Mesothelial cell of epicardium (in vitro differentiated cells): Measurements from ENCODE around the gene GAGE10. TPM values are rescaled to one million over a fixed set of nuclear protein-coding genes. Genes with fewer than 3 reads are reported as not detected.

ENCODE experiments used
- DNase-seq, 2 experiments: peaks; one replicate each; pipeline ENCODE4 v3.0.0; 2021; ENCODE audit warnings: low spot score in 2 of 2; ENCODE audit not compliant: unreplicated experiment in 2 of 2
- H3K27ac Mint-ChIP-seq: 2 replicates; pipeline ENCODE4 v1.8.0; 2021; ENCODE audit warnings: mixed read lengths
- H3K27me3 Mint-ChIP-seq: 2 replicates; pipeline ENCODE4 v1.8.0; 2021; ENCODE audit warnings: low read depth, mixed read lengths
- H3K36me3 Mint-ChIP-seq: 2 replicates; pipeline ENCODE4 v1.8.0; 2021; ENCODE audit warnings: mixed read lengths
- H3K4me1 Mint-ChIP-seq: 2 replicates; pipeline ENCODE4 v1.8.0; 2021; ENCODE audit warnings: mixed read lengths
- H3K4me3 Mint-ChIP-seq: 2 replicates; pipeline ENCODE4 v1.8.0; 2021; ENCODE audit warnings: mild to moderate bottlenecking, moderate library complexity, mixed read lengths
- H3K9me3 Mint-ChIP-seq: 2 replicates; pipeline ENCODE4 v1.8.0; 2021; ENCODE audit warnings: mixed read lengths
- total RNA-seq: library from RNA; stranded (reverse); gene quantifications from 3 replicates; pipeline ENCODE4 v1.2.1, GENCODE V29; 2021
- TF ChIP-seq, protein P1 (sequence below): fragments of 200-600 bp; sonication (generic); IDR thresholded peaks from one replicate; pipeline ENCODE4 v1.5.0; 2021; ENCODE audit warnings: antibody characterized with exemption; ENCODE audit not compliant: unreplicated experiment

Gene GAGE10, protein sequence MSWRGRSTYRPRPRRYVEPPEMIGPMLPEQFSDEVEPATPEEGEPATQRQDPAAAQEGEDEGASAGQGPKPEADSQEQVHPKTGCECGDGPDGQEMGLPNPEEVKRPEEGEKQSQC
- total RNA-seq: not detected in 3 replicates

DNA sequence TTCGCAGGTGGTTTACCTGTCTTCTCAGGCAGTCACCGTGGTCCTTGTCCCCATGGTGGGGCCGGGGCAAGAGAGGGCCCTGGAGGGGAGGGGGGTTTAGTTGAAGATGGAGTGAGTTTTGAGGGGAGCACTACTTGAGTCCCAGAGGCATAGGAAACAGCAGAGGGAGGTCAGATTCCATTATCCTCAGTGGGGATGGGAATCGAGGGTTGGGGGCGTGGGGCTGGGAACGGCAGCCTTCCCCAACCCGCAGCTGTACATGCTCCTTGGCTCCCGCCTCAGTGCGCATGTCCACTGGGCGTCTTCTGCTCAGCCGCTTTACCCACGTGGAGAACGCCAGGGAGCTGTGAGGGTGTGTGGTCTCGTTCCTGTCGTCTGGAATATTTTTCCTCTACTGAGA is at the start of gene GAGE10:
Gene GAGE10, plus strand, starts transcription at position 301 of the 400 bp plus-strand sequence. CDS start 1,214 bp downstream, outside the sequence.
- DNase-seq: no peak
- Mint-ChIP-seq H3K9me3 (peaks cover 6% of the 10 kb centered on the region), H3K27me3 (no peaks in the 10 kb centered on the region), H3K4me1 (peaks cover 15% of the 10 kb centered on the region), H3K36me3 (no peaks in the 10 kb centered on the region), H3K27ac (no peak within 1 kb of the TSS), H3K4me3 (no peak within 1 kb of the TSS)
- TF ChIP-seq, protein P1, sequence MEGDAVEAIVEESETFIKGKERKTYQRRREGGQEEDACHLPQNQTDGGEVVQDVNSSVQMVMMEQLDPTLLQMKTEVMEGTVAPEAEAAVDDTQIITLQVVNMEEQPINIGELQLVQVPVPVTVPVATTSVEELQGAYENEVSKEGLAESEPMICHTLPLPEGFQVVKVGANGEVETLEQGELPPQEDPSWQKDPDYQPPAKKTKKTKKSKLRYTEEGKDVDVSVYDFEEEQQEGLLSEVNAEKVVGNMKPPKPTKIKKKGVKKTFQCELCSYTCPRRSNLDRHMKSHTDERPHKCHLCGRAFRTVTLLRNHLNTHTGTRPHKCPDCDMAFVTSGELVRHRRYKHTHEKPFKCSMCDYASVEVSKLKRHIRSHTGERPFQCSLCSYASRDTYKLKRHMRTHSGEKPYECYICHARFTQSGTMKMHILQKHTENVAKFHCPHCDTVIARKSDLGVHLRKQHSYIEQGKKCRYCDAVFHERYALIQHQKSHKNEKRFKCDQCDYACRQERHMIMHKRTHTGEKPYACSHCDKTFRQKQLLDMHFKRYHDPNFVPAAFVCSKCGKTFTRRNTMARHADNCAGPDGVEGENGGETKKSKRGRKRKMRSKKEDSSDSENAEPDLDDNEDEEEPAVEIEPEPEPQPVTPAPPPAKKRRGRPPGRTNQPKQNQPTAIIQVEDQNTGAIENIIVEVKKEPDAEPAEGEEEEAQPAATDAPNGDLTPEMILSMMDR: no peak

DNA sequence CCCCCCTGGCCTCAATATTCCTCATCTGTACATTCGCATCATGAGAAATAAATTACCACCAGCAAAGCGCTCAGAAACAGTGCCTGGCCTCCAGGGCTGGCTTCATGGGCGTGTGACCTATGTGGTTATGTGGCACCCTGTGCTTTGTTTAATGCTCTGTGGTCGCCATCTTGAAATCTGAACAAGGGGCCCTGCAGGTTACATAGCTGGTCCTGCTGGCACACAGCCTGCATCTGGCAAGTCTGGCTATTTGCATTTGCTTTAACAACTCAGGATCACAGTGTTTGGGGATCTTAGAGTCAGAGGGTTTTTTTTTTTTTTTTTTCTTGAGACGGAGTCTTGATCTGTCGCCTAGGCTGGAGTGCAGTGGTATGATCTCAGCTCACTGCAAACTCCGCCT is 48.8 kb upstream of the GAGE10 start:
- H3K36me3 Mint-ChIP-seq: peaks cover 6% of the 10 kb centered on the region
- no peak overlapping the region for H3K4me3 Mint-ChIP-seq
- H3K27ac Mint-ChIP-seq: no peak overlapping the region
- no peak for DNase-seq
- H3K4me1 Mint-ChIP-seq: no peaks in the 10 kb centered on the region
- no peaks in the 10 kb centered on the region for H3K27me3 Mint-ChIP-seq
- peaks cover 13% of the 10 kb centered on the region for H3K9me3 Mint-ChIP-seq
- TF ChIP-seq, protein P1: no peak

DNA sequence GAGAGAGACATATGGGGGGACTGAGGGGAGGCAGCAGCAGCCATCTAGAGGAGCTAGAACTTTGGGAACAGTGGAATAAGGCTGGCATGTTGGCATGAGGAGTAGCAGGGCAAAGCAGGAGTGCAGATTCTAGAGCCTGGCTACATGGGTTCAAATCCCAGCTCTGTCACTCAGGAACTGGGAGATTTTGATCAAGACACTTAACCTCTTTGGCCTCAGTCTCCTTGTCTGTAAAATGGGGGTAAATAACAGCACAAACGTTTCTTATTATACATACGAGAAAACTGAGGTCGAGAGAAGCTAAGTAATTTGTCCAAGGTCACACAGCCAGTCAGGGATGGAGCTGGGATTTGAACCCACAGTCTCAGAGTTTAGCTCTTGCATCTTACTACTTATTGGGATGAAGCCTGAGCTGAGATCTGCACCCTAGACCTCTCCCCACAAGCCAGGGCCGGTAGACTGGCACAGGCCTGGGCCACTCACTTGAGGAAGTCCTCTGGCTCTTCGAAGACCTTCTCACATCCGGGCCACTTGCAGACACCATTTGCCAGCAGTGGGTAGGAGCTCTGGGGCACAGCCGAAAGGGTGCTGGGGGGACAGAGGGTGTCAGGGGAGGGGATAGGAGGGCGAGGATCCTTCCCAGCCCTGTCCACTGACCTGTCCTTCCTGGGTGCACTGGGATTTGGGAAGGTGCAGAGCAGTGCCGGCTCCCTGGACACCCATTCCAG is 47.0 kb upstream of the GAGE10 start:
- H3K36me3 Mint-ChIP-seq: no peaks in the 10 kb centered on the region
- H3K27ac Mint-ChIP-seq: no peak overlapping the region
- no peak for DNase-seq
- H3K4me3 Mint-ChIP-seq: no peak overlapping the region
- no peaks in the 10 kb centered on the region for H3K27me3 Mint-ChIP-seq
- TF ChIP-seq, protein P1: no peak
- peaks cover 6% of the 10 kb centered on the region for H3K9me3 Mint-ChIP-seq
- H3K4me1 Mint-ChIP-seq: no peaks in the 10 kb centered on the region

DNA sequence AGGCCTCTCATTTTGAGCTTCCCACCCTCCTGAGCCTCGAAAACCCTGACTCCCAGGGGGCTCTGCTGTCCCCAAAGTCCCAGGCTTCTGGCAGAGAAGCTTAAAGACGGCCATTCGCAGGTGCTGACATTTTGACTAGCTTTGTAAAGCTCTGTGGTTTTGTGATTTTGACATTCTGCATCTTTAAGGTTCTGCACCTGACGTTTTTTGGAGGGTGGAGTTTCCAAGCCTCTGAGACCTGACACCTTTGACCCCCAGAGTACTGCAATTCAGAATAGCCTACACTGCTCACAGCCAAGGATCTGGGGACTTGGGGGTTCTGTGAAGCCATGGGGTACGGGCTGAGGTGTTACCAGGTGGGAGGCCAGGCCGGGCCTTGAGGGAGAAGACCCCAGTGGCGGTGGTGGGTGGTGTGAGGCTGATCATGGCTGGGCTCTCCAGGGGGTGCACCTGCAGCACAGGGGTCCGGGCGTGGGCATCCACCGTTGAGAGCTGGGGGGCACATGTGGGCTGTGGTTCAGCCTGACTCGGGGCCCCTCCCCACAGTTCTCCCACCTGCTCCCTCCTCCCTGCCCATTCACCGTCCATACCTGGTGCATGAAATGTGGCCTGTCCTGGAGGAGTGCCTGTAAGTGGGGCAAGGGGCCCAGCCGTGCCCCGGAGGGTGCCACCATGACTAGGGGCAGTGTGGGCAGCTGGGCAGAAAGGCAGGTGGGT is 46.2 kb upstream of the GAGE10 start:
- no peak for DNase-seq
- no peaks in the 10 kb centered on the region for H3K36me3 Mint-ChIP-seq
- no peak overlapping the region for H3K27ac Mint-ChIP-seq
- H3K4me3 Mint-ChIP-seq: no peak overlapping the region
- H3K4me1 Mint-ChIP-seq: no peaks in the 10 kb centered on the region
- peaks cover 10% of the 10 kb centered on the region for H3K9me3 Mint-ChIP-seq
- H3K27me3 Mint-ChIP-seq: no peaks in the 10 kb centered on the region
- TF ChIP-seq, protein P1: no peak

DNA sequence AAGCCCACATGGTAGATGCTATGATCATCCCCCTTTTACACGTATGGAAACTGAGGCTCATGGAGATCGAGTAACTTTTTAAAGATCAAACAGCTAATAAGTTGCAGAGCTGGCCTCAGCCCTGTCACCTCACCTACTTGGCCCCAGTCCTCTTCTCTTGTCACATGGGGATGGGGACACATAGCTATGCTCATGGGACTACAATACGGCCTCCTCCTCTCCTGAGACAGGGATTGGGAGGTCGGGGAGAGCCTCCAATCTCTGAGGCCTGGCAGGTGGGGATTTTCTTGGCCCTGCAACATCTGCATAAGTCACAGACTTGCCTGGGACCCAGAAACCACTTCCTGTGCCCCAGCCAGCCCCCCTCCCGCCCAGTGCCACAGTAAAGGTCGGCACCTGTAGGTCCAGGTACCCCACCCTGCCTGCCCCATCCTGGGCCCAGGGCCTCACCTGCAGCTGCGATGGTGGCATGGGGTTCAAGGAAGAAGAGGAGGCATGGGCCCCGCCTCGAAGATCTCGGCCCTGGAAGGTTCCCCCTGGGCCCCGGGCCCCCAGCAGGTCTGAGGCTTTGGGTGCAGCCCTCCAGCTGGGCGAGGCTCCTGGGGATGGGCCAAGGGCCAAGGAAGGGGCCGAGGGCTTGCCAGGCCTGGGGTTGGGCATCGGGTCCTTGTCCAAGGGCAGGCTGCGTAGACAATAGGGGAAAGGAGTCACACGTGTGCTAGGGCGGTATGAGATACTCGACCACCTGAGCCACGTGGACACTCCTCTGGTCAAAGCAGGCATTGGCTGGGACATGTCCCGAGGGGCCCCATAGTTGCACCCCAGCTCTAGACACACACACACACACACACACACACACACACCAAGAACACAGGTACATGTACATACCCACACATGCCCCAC is 45.3 kb upstream of the GAGE10 start:
- Mint-ChIP-seq H3K27me3 (no peaks in the 10 kb centered on the region), H3K4me3 (no peak overlapping the region), H3K36me3 (no peaks in the 10 kb centered on the region), H3K4me1 (no peaks in the 10 kb centered on the region), H3K9me3 (peaks cover 13% of the 10 kb centered on the region), H3K27ac (no peak overlapping the region)
- no peak for DNase-seq
- TF ChIP-seq, protein P1: no peak
